ENCODE measurements around the gene OR2D3. TPM values are rescaled to one million over a fixed set of nuclear protein-coding genes. Genes with fewer than 3 reads are reported as not detected.

OR2D3 gene
- total and polyA plus RNA-seq, 9 of the 15 experiments (the other 6 are each of a cell fraction or from before 2014, with no cell fraction given) = 0.42 TPM; not detected in 8

DNA sequence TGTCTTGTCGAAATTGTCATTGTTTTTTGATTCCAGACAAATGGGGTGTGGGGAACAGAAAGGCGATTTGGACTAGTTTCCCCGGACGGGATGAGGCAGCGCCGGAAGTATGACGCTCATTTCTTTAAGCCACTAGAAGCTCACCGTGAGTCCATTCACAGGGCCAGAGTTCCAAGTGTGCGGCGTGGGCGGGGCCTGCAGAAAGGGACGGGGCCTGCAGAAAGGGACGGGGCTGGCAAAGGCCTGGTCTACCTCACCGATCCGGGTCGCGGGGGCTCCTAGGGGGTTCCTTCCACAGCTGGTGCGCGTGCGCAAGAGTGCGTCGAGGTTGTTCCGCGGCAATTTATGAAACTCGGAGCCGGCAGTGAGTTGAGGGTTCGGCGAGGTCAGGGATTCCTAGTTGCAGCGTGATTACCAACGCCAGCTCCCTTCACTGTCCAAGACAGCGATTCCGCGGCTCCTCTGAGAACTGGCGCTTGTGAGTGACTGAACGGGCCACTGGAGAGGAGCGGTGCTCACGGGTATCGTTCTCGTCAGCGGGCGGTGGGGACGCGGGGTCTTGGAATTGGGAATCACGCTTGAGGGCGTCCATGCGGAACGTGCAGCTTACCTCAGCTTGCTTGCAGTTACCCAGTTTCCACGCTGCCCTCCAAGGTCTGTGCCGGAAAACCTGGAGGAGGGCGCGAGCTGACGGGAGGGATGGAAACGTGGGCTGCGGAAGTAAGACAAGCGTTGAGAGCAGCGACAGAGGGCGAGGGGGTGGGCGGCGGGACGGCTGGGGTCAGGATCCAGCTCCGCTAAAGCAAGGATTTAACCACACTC lies 5.6 kb downstream of the OR2D3 start, which contains the start of gene ZNF215 (continued):
- TF ChIP-seq, protein P1, sequence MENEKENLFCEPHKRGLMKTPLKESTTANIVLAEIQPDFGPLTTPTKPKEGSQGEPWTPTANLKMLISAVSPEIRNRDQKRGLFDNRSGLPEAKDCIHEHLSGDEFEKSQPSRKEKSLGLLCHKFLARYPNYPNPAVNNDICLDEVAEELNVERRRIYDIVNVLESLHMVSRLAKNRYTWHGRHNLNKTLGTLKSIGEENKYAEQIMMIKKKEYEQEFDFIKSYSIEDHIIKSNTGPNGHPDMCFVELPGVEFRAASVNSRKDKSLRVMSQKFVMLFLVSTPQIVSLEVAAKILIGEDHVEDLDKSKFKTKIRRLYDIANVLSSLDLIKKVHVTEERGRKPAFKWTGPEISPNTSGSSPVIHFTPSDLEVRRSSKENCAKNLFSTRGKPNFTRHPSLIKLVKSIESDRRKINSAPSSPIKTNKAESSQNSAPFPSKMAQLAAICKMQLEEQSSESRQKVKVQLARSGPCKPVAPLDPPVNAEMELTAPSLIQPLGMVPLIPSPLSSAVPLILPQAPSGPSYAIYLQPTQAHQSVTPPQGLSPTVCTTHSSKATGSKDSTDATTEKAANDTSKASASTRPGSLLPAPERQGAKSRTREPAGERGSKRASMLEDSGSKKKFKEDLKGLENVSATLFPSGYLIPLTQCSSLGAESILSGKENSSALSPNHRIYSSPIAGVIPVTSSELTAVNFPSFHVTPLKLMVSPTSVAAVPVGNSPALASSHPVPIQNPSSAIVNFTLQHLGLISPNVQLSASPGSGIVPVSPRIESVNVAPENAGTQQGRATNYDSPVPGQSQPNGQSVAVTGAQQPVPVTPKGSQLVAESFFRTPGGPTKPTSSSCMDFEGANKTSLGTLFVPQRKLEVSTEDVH (IDR thresholded peaks at IDR 0.05; ENCODE audit: low read depth, partially characterized antibody) = no peak
- no peak for TF ChIP-seq PPARD (CRISPR knock-in tag; IDR thresholded peaks at IDR 0.05)
- TF ChIP-seq FOXM1 (IDR thresholded peaks at IDR 0.05; ENCODE audit: low read depth) = 0 out of 2 replicates have a peak, but pooled peaks have one; percentile 15
- TF ChIP-seq FOXM1 (CRISPR knock-in tag; IDR thresholded peaks at IDR 0.05; ENCODE audit: low read depth) = no peak
- TF ChIP-seq TRIM24 (IDR thresholded peaks at IDR 0.05) = peak in 1 of 2 experiments; percentile 41; a peak in 1 of 4 replicates
- no peak for TF ChIP-seq CBX5 (IDR thresholded peaks at IDR 0.05; ENCODE audit: borderline replicate concordance, low read depth)
- TF ChIP-seq BHLHE40 (IDR thresholded peaks at IDR 0.05; ENCODE audit: low read length) = peak; percentile 58; the same call in 1 of the 2 replicates
- 0 out of 2 replicates have a peak, but pooled peaks have one; percentile 35 for TF ChIP-seq KLF13 (tag; IDR thresholded peaks at IDR 0.05; ENCODE audit: borderline replicate concordance, low read depth)
- no peak for TF ChIP-seq RBM15 (IDR thresholded peaks at IDR 0.05; ENCODE audit: insufficient read depth, low read length)
- TF ChIP-seq HIVEP1 (CRISPR knock-in tag; IDR thresholded peaks at IDR 0.05) = no peak
- TF ChIP-seq ZNF699 (CRISPR knock-in tag; IDR thresholded peaks at IDR 0.05; ENCODE audit: insufficient replicate concordance) = no peak
- TF ChIP-seq HDGF (IDR thresholded peaks at IDR 0.05) = no peak
- TF ChIP-seq SP2 (IDR thresholded peaks at IDR 0.05; ENCODE audit: extremely low read depth, low read depth, low read length, poor library complexity, severe bottlenecking) = no peak
- TF ChIP-seq TBP (optimal IDR thresholded peaks at IDR 0.05; ENCODE audit: low read depth, low read length) = peak; percentile 58
- TF ChIP-seq ZNF146 (CRISPR knock-in tag; IDR thresholded peaks at IDR 0.05; ENCODE audit: unreplicated experiment) = no peak
- TF ChIP-seq, protein P2, sequence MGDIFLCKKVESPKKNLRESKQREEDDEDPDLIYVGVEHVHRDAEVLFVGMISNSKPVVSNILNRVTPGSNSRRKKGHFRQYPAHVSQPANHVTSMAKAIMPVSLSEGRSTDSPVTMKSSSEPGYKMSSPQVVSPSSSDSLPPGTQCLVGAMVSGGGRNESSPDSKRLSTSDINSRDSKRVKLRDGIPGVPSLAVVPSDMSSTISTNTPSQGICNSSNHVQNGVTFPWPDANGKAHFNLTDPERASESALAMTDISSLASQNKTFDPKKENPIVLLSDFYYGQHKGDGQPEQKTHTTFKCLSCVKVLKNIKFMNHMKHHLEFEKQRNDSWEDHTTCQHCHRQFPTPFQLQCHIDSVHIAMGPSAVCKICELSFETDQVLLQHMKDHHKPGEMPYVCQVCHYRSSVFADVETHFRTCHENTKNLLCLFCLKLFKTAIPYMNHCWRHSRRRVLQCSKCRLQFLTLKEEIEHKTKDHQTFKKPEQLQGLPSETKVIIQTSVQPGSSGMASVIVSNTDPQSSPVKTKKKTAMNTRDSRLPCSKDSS (IDR thresholded peaks at IDR 0.05; ENCODE audit: low read depth, partially characterized antibody) = no peak
- TF ChIP-seq KAT8 (IDR thresholded peaks at IDR 0.05; ENCODE audit: low read depth) = no peak
